Keratinocyte (primary cell): ENCODE data around the gene PGAP3.

ENCODE experiments used
- EZH2 ChIP-seq: IDR thresholded peaks from one replicate; pipeline ENCODE4 v1.6.1; 2012; ENCODE audit warnings: inconsistent platforms, mild to moderate bottlenecking, low read length, moderate library complexity
- TF ChIP-seq, protein P1 (sequence below), 3 experiments: IDR thresholded peaks in 1 of 3; conservative IDR thresholded peaks in 1 of 3; optimal IDR thresholded peaks in 1 of 3; 2 replicates in 2 of 3; 3 replicates in 1 of 3; pipeline versions ENCODE3 to v1.5.1; 2011; ENCODE audit warnings: low read length in 3 of 3, mild to moderate bottlenecking in 3 of 3, moderate library complexity in 2 of 3, control low read depth in 1 of 3, inconsistent platforms in 1 of 3; ENCODE audit not compliant: insufficient read depth in 2 of 3; ENCODE audit errors: extremely low read depth in 1 of 3

- TF ChIP-seq EZH2: no peak
- TF ChIP-seq, protein P1, sequence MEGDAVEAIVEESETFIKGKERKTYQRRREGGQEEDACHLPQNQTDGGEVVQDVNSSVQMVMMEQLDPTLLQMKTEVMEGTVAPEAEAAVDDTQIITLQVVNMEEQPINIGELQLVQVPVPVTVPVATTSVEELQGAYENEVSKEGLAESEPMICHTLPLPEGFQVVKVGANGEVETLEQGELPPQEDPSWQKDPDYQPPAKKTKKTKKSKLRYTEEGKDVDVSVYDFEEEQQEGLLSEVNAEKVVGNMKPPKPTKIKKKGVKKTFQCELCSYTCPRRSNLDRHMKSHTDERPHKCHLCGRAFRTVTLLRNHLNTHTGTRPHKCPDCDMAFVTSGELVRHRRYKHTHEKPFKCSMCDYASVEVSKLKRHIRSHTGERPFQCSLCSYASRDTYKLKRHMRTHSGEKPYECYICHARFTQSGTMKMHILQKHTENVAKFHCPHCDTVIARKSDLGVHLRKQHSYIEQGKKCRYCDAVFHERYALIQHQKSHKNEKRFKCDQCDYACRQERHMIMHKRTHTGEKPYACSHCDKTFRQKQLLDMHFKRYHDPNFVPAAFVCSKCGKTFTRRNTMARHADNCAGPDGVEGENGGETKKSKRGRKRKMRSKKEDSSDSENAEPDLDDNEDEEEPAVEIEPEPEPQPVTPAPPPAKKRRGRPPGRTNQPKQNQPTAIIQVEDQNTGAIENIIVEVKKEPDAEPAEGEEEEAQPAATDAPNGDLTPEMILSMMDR (optimal IDR thresholded peaks at IDR 0.05 in 1 of 3, IDR thresholded peaks at IDR 0.05 in 1 of 3, conservative IDR thresholded peaks at IDR 0.05 in 1 of 3; ENCODE audit: extremely low read depth in 1 of 3, insufficient read depth in 2 of 3, low read length in 3 of 3): no peak
Observed at GRCh38 chr17:39711851-39712250, 24.0 kb upstream of the PGAP3 start.
